Lower leg skin (tissue), 3 donors: Measurements from ENCODE around the gene MRPS30.

ENCODE experiments used
- CTCF ChIP-seq, 3 donors: fragments of 450-650 bp; IDR thresholded peaks; one replicate each; pipeline ENCODE4 v1.5.1; 2016; ENCODE audit warnings: antibody characterized with exemption in 3 of 3, mild to moderate bottlenecking in 3 of 3, moderate library complexity in 2 of 3
- POLR2A ChIP-seq, 2 donors: fragments of 450-650 bp; IDR thresholded peaks; one replicate each; pipeline ENCODE4 v1.6.1; 2016 to 2017; ENCODE audit warnings: antibody characterized with exemption in 2 of 2, mild to moderate bottlenecking in 1 of 2, moderate library complexity in 1 of 2

DNA sequence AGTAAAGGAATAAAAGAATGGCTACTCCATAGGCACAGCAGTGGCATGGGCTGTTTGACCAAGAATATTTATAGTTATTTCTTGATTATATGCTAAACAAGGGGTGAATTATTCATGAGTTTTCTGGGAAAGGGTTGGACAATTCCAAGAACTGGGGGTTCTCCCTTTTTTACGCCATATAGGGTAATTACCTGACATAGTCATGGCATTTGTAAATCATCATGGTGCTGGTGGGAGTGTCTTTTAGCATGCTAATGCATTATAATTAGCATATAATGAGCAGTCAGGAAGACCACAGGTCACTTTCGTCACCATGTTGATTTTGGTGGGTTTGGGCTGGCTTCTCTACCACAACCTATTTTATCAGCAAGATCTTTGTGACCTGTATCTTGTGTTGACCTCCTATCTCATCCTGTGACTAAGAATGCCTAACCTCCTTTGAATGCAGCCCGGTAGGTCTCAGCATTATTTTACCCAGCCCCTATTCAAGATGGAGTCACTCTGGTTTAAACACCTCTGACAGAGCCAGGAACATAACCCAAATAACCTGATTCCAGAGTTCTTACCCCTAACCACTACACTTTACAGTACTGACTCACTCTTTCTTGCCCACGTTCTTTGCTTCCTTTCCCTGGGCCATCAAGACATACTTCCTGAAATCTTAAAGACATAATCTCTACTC is 25.0 kb upstream of the MRPS30 start:
- TF ChIP-seq CTCF (IDR thresholded peaks at IDR 0.05) (no peak), POLR2A (IDR thresholded peaks at IDR 0.05) (no peak)
